SK-N-SH treated with all-trans-retinoic acid at 6 μM for 48 hours (cell line): ENCODE measurements around the gene RBMS1.

ENCODE experiments used
- ATAC-seq: fragments of 200-7000 bp; cut with Tn5 transposase; 3 replicates; pipeline ENCODE4 v1.9.1; 2020; ENCODE audit warnings: mild to moderate bottlenecking, moderate library complexity
- ARNTL ChIP-seq: fragments of 450-650 bp; formaldehyde crosslinking; IDR thresholded peaks from 2 replicates; pipeline ENCODE4 v1.5.0; 2020; ENCODE audit warnings: low read depth, mild to moderate bottlenecking, moderate library complexity, borderline replicate concordance
- CSDC2 ChIP-seq: fragments of 250-450 bp; sonication (Bioruptor Pico); IDR thresholded peaks from 2 replicates; pipeline ENCODE4 v1.5.0; 2020; ENCODE audit warnings: mild to moderate bottlenecking, moderate library complexity
- GLIS3 ChIP-seq: fragments of 250-450 bp; sonication (Bioruptor Pico); IDR thresholded peaks from 2 replicates; pipeline ENCODE4 v1.5.0; 2020; ENCODE audit warnings: mild to moderate bottlenecking, moderate library complexity
- OSR1 ChIP-seq: fragments of 250-450 bp; sonication (Bioruptor Pico); IDR thresholded peaks from 2 replicates; pipeline ENCODE4 v1.8.0; 2022; ENCODE audit warnings: moderate library complexity, mild to moderate bottlenecking, inconsistent platforms
- PATZ1 ChIP-seq: fragments of 250-450 bp; sonication (Bioruptor Pico); IDR thresholded peaks from 2 replicates; pipeline ENCODE4 v1.8.0; 2020; ENCODE audit warnings: mild to moderate bottlenecking, moderate library complexity, borderline replicate concordance
- PPARA ChIP-seq: fragments of 250-450 bp; sonication (Bioruptor Pico); IDR thresholded peaks from 2 replicates; pipeline ENCODE4 v1.5.0; 2020; ENCODE audit warnings: mild to moderate bottlenecking, borderline replicate concordance
- RARB ChIP-seq: fragments of 250-450 bp; sonication (Bioruptor Pico); IDR thresholded peaks from 2 replicates; pipeline ENCODE4 v1.8.0; 2021; ENCODE audit warnings: mild to moderate bottlenecking, moderate library complexity
- SNAI2 ChIP-seq: fragments of 250-450 bp; sonication (Bioruptor Pico); IDR thresholded peaks from 2 replicates; pipeline ENCODE4 v1.5.0; 2020; ENCODE audit warnings: mild to moderate bottlenecking, moderate library complexity
- TCF4 ChIP-seq: fragments of 250-450 bp; sonication (Bioruptor Pico); IDR thresholded peaks from 2 replicates; pipeline ENCODE4 v1.8.0; 2021; ENCODE audit warnings: mild to moderate bottlenecking, moderate library complexity, borderline replicate concordance
- TOX ChIP-seq: fragments of 250-450 bp; sonication (Bioruptor Pico); IDR thresholded peaks from 2 replicates; pipeline ENCODE4 v1.8.0; 2021; ENCODE audit warnings: mild to moderate bottlenecking, moderate library complexity, borderline replicate concordance
- TSHZ2 ChIP-seq: fragments of 250-450 bp; sonication (Bioruptor Pico); IDR thresholded peaks from 2 replicates; pipeline ENCODE4 v1.5.0; 2020; ENCODE audit warnings: mild to moderate bottlenecking, moderate library complexity
- ZFP3 ChIP-seq: fragments of 250-450 bp; sonication (Bioruptor Pico); IDR thresholded peaks from 2 replicates; pipeline ENCODE4 v1.5.0; 2020; ENCODE audit warnings: mild to moderate bottlenecking, moderate library complexity
- ZFP30 ChIP-seq: fragments of 450-650 bp; formaldehyde crosslinking; IDR thresholded peaks from 2 replicates; pipeline ENCODE4 v1.5.0; 2022; ENCODE audit warnings: mild to moderate bottlenecking, moderate library complexity
- ZNF565 ChIP-seq: fragments of 450-650 bp; formaldehyde crosslinking; conservative IDR thresholded peaks from 2 replicates; pipeline ENCODE4 v1.5.0; 2020; ENCODE audit warnings: low read depth, mild to moderate bottlenecking, moderate library complexity
- ZNF70 ChIP-seq: fragments of 450-650 bp; formaldehyde crosslinking; IDR thresholded peaks from 2 replicates; pipeline ENCODE4 v1.5.0; 2020; ENCODE audit warnings: mild to moderate bottlenecking, moderate library complexity
- ZNF8 ChIP-seq: fragments of 450-650 bp; formaldehyde crosslinking; IDR thresholded peaks from 2 replicates; pipeline ENCODE4 v1.5.0; 2020; ENCODE audit warnings: mild to moderate bottlenecking, moderate library complexity
- TF ChIP-seq, protein P1 (sequence below): fragments of 250-450 bp; sonication (Bioruptor Pico); IDR thresholded peaks from 2 replicates; pipeline ENCODE4 v1.5.1; 2021; ENCODE audit warnings: mild to moderate bottlenecking, moderate library complexity
- TF ChIP-seq, protein P2 (sequence below): fragments of 250-450 bp; sonication (Bioruptor Pico); IDR thresholded peaks from 2 replicates; pipeline ENCODE4 v1.5.1; 2020; ENCODE audit warnings: low read depth, mild to moderate bottlenecking, moderate library complexity
- TF ChIP-seq, protein P3 (sequence below): fragments of 250-450 bp; sonication (Bioruptor Pico); IDR thresholded peaks from 2 replicates; pipeline ENCODE4 v1.8.0; 2021; ENCODE audit warnings: low read depth, mild to moderate bottlenecking, moderate library complexity, borderline replicate concordance

RBMS1 gene

GRCh38 chr2:160492401-160493226 lies 993 bp downstream of the RBMS1 start:
- peak; percentile 84 for ATAC-seq
- no peak for TF ChIP-seq ZFP30 (CRISPR knock-in tag)
- TF ChIP-seq, protein P1, sequence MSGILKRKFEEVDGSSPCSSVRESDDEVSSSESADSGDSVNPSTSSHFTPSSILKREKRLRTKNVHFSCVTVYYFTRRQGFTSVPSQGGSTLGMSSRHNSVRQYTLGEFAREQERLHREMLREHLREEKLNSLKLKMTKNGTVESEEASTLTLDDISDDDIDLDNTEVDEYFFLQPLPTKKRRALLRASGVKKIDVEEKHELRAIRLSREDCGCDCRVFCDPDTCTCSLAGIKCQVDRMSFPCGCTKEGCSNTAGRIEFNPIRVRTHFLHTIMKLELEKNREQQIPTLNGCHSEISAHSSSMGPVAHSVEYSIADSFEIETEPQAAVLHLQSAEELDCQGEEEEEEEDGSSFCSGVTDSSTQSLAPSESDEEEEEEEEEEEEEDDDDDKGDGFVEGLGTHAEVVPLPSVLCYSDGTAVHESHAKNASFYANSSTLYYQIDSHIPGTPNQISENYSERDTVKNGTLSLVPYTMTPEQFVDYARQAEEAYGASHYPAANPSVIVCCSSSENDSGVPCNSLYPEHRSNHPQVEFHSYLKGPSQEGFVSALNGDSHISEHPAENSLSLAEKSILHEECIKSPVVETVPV (CRISPR knock-in tag): no peak
- peak; percentile 95; the same call in 1 of the 2 replicates for TF ChIP-seq PATZ1

DNA sequence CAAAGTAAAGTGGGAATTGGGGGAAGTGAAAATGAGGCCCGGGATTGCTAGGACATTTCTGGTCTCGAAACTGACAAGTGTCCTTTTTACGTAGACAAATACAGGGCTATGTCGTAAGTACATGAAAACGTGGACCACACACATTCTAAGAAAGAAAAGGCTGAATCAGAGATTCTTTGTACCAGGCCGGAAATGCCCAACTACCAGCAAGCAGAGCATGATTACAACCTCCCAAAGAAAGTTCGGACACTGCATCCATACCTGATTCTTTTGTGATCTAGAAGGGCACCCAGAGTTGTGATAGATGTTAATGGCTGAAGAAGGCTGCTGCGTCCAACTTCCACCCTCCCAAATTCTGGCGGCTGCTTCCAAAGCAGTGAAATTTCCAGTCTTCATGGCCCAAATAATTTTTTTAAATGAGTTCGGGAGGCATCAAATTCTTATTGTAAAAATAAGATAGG lies 1.7 kb downstream of the RBMS1 start:
- TF ChIP-seq ZFP30 (CRISPR knock-in tag) (no peak), SNAI2 (CRISPR knock-in tag) (no peak), GLIS3 (CRISPR knock-in tag) (no peak), TOX (CRISPR knock-in tag) (no peak), ZNF565 (CRISPR knock-in tag) (no peak), PATZ1 (no peak)

GRCh38 chr2:160490733-160491685 lies 2.6 kb downstream of the RBMS1 start:
- ATAC-seq: no peak
- no peak for TF ChIP-seq ARNTL (CRISPR knock-in tag)
- TF ChIP-seq, protein P2, sequence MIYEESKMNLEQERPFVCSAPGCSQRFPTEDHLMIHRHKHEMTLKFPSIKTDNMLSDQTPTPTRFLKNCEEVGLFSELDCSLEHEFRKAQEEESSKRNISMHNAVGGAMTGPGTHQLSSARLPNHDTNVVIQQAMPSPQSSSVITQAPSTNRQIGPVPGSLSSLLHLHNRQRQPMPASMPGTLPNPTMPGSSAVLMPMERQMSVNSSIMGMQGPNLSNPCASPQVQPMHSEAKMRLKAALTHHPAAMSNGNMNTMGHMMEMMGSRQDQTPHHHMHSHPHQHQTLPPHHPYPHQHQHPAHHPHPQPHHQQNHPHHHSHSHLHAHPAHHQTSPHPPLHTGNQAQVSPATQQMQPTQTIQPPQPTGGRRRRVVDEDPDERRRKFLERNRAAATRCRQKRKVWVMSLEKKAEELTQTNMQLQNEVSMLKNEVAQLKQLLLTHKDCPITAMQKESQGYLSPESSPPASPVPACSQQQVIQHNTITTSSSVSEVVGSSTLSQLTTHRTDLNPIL (CRISPR knock-in tag): no peak

More for the DNA sequence above, 1.7 kb downstream of the RBMS1 start:
- ATAC-seq: peak; percentile 38

GRCh38 chr2:160489111-160489510 lies 4.5 kb downstream of the RBMS1 start:
- ATAC-seq: no peak
- TF ChIP-seq RARB (CRISPR knock-in tag) (no peak), ZFP3 (CRISPR knock-in tag) (no peak), ZNF70 (no peak), TOX (CRISPR knock-in tag) (no peak), ZFP30 (CRISPR knock-in tag) (no peak), PPARA (CRISPR knock-in tag) (no peak), TSHZ2 (CRISPR knock-in tag) (no peak), TCF4 (CRISPR knock-in tag) (no peak), OSR1 (no peak), SNAI2 (CRISPR knock-in tag) (no peak), ARNTL (CRISPR knock-in tag) (no peak), CSDC2 (CRISPR knock-in tag) (no peak), GLIS3 (CRISPR knock-in tag) (no peak), ZNF8 (CRISPR knock-in tag) (no peak)
- TF ChIP-seq, protein P3, sequence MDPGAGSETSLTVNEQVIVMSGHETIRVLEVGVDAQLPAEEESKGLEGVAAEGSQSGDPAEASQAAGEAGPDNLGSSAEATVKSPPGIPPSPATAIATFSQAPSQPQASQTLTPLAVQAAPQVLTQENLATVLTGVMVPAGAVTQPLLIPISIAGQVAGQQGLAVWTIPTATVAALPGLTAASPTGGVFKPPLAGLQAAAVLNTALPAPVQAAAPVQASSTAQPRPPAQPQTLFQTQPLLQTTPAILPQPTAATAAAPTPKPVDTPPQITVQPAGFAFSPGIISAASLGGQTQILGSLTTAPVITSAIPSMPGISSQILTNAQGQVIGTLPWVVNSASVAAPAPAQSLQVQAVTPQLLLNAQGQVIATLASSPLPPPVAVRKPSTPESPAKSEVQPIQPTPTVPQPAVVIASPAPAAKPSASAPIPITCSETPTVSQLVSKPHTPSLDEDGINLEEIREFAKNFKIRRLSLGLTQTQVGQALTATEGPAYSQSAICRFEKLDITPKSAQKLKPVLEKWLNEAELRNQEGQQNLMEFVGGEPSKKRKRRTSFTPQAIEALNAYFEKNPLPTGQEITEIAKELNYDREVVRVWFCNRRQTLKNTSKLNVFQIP (CRISPR knock-in tag): no peak
- TF ChIP-seq, protein P2 (CRISPR knock-in tag): no peak
